Liver (tissue), 3 donors: ENCODE results near the gene C11orf24.

Source experiments
- ATF3 ChIP-seq: IDR thresholded peaks from 2 replicates; pipeline ENCODE4 v1.6.1; 2016; ENCODE audit warnings: antibody characterized with exemption
- CTCF ChIP-seq: fragments of 150-350 bp; IDR thresholded peaks from 2 replicates; pipeline ENCODE4 v1.5.1; 2017; ENCODE audit warnings: improper control_type of control experiment, low read depth, low read length; ENCODE audit not compliant: missing input control
- GABPA ChIP-seq, 2 donors: IDR thresholded peaks in 1 of 2; conservative IDR thresholded peaks in 1 of 2; 2 replicates each; pipeline ENCODE4 v1.6.1; 2016; ENCODE audit warnings: antibody characterized with exemption in 2 of 2, mild to moderate bottlenecking in 1 of 2, moderate library complexity in 1 of 2
- JUND ChIP-seq, 2 donors: IDR thresholded peaks; 2 replicates each; pipeline ENCODE4 v1.6.1; 2016; ENCODE audit warnings: antibody characterized with exemption in 2 of 2
- MAX ChIP-seq: IDR thresholded peaks from 2 replicates; pipeline ENCODE4 v1.6.1; 2016; ENCODE audit warnings: antibody characterized with exemption
- RAD21 ChIP-seq, 2 donors: IDR thresholded peaks; 2 replicates each; pipeline ENCODE4 v1.6.1; 2016; ENCODE audit warnings: antibody characterized with exemption in 2 of 2, mild to moderate bottlenecking in 2 of 2
- REST ChIP-seq: IDR thresholded peaks from 2 replicates; pipeline ENCODE4 v1.6.1; 2016; ENCODE audit warnings: antibody characterized with exemption, mild to moderate bottlenecking
- SP1 ChIP-seq: IDR thresholded peaks from 2 replicates; pipeline ENCODE4 v1.6.1; 2018; ENCODE audit warnings: antibody characterized with exemption, mild to moderate bottlenecking
- TAF1 ChIP-seq: conservative IDR thresholded peaks from 2 replicates; pipeline ENCODE4 v1.6.1; 2016; ENCODE audit warnings: antibody characterized with exemption, mild to moderate bottlenecking
- YY1 ChIP-seq: IDR thresholded peaks from 2 replicates; pipeline ENCODE4 v1.6.1; 2016; ENCODE audit warnings: antibody characterized with exemption, mild to moderate bottlenecking
- donor health status: healthy.
- donor health status: healthy.

GRCh38 chr11:68266936-68267880, 4.6 kb downstream of the C11orf24 start:
- TF ChIP-seq CTCF, result no peak
- TF ChIP-seq TAF1, result no peak
- TF ChIP-seq RAD21 (IDR thresholded peaks at IDR 0.05), result no peak
- TF ChIP-seq REST, result no peak
- TF ChIP-seq ATF3, result no peak
- TF ChIP-seq YY1, result no peak
- no peak for TF ChIP-seq GABPA (IDR thresholded peaks at IDR 0.05 in 1 of 2, conservative IDR thresholded peaks at IDR 0.05 in 1 of 2)
- no peak for TF ChIP-seq SP1
- no peak for TF ChIP-seq MAX
- TF ChIP-seq JUND (IDR thresholded peaks at IDR 0.05), result no peak
